ENCODE results near the gene WDR7. TPM values are rescaled to one million over a fixed set of nuclear protein-coding genes. Genes with fewer than 3 reads are reported as not detected.
"Not testable (repeated sequence)": the region's sequence is repeated elsewhere in the genome, so short reads cannot be mapped to it uniquely, and the experiment has no call there.

The WDR7 gene
- total RNA-seq, 1 experiment from 2014 or later: 20.9 TPM

DNA sequence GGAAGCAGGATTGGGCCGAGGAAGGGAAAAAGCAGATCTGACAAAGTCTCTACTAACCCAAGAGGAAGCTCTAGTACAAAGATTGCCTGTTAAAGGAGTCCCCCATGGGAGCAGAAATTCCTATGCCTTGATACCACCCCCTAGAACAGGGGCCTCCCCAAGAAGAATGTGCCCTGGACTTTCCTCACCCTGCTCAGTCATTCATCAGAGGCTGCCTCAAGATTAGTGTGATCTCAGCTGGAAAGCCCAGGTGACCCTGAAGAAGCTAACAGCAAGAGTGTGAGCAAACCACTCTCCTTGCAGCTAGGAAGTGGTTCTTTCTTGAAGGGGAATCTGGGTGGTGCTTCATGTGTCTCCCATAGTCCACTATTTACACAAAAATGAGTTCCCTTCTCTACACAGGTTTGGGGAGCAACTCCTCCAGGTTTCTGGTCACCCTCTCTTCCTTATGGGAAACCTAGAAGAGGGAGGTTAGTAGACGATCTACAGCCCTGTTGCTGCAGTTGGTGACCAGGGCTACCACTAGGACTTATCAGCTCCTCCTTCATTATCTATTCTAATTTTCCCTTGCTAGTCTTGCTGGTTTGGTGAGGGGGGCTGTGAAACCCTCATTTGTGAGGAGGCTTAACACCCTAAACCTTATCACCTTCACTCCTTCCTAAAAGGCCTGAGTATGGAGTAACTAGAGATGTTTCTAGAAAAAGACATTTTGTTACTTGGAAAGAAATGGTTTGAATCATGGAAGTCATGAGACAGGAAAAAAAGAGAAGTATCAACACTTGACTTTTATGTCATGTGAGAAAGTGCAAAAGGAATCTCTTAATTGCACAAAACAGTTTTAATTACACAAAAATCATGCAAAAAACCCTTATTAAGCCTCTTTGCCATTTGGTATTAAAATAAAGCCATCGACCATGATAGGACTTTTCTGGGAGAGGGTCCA is 2.9 kb upstream of the WDR7 start:
- H3K79me2 ChIP-seq (ENCODE audit: low read length): no peaks in the 10 kb centered on the region
- H3K9ac ChIP-seq (ENCODE audit: low read length): no peak overlapping the region
- no peaks in the 10 kb centered on the region for H4K20me1 ChIP-seq (ENCODE audit: insufficient read depth, low read depth, low read length)
- DNase-seq: no peak
- H3K4me3 ChIP-seq (ENCODE audit: low read length): no peak overlapping the region
- no peak overlapping the region for H3K4me2 ChIP-seq (ENCODE audit: low read depth, low read length, poor library complexity, severe bottlenecking)
- H3K9me3 ChIP-seq (ENCODE audit: low read length): no peaks in the 10 kb centered on the region
- H3K36me3 ChIP-seq (ENCODE audit: insufficient read depth, low read length): no peaks in the 10 kb centered on the region
- peaks cover 26% of the 10 kb centered on the region for H3K4me1 ChIP-seq (ENCODE audit: low read length)
- H2AFZ ChIP-seq (ENCODE audit: low read length): peak overlapping the region; percentile 49; the same call in 1 of the 2 replicates
- no peak overlapping the region for H3K27ac ChIP-seq (ENCODE audit: low read length)
- H3K9me2 ChIP-seq (replicated peaks; ENCODE audit: insufficient read depth, low read length): peaks cover 5% of the 10 kb centered on the region; the same call in 1 of the 2 replicates
- H3K27me3 ChIP-seq (ENCODE audit: low read length): no peaks in the 10 kb centered on the region

DNA sequence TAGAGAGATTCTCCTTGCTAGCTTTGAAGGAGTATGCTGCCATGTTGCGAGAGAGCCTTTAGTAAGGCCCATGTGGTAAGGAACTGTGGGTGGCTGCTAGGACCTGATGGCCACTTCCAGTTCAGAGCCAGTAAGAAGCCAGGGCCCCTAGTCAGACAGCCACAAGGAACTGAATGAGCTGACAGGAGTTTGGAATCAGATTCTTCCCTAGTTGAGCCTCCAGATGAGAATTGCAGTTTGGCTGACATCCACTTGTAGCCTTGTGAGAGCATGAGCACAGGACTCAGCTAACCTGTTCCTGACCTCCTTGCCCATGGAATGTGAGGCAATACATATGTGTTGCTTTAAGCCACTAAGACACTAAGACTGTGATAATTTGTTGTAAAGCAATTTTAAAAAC is 1.2 kb upstream of the WDR7 start:
- no peak overlapping the region; the same call in 1 of the 2 replicates for H2AFZ ChIP-seq (ENCODE audit: low read length)
- peak overlapping the region; percentile 84 for H3K4me2 ChIP-seq (ENCODE audit: low read depth, low read length, poor library complexity, severe bottlenecking)
- H3K27ac ChIP-seq (ENCODE audit: low read length): no peak overlapping the region
- no peaks in the 10 kb centered on the region for H3K36me3 ChIP-seq (ENCODE audit: insufficient read depth, low read length)
- H3K79me2 ChIP-seq (ENCODE audit: low read length): 0 out of 2 replicates have a peak, but pooled peaks cover 4% of the 10 kb centered on the region
- H3K9ac ChIP-seq (ENCODE audit: low read length): peak overlapping the region; percentile 89; the same call in 1 of the 2 replicates
- H3K9me2 ChIP-seq (replicated peaks; ENCODE audit: insufficient read depth, low read length): peaks cover 5% of the 10 kb centered on the region; the same call in 1 of the 2 replicates
- no peak for DNase-seq
- H4K20me1 ChIP-seq (ENCODE audit: insufficient read depth, low read depth, low read length): no peaks in the 10 kb centered on the region
- peaks cover 26% of the 10 kb centered on the region for H3K4me1 ChIP-seq (ENCODE audit: low read length)
- H3K27me3 ChIP-seq (ENCODE audit: low read length): no peaks in the 10 kb centered on the region
- peak overlapping the region; percentile 90; the same call in 1 of the 2 replicates for H3K4me3 ChIP-seq (ENCODE audit: low read length)
- no peaks in the 10 kb centered on the region for H3K9me3 ChIP-seq (ENCODE audit: low read length)

DNA sequence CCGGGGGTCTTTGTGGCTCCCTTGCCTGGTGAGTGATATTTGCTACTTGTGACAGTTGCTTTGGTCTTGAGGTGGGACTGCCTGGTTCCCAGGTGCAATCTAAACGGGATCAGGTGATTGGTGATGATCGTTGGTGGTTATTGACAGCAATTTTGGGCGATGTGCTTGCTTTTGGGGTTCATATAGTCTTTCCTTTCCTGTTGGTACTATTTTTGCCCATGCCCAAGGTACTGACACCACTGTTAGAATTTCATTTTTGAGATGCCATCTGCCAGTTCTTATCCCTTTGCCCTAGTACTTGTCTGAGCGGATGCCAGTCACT is 573 bp downstream of the WDR7 start:
- peaks cover 26% of the 10 kb centered on the region for H3K4me1 ChIP-seq (ENCODE audit: low read length)
- peak overlapping the region; percentile 89 for H3K9ac ChIP-seq (ENCODE audit: low read length)
- H3K9me3 ChIP-seq (ENCODE audit: low read length): no peaks in the 10 kb centered on the region
- H4K20me1 ChIP-seq (ENCODE audit: insufficient read depth, low read depth, low read length): peaks cover 3% of the 10 kb centered on the region; the same call in 1 of the 2 replicates
- no peaks in the 10 kb centered on the region for H3K36me3 ChIP-seq (ENCODE audit: insufficient read depth, low read length)
- no peaks in the 10 kb centered on the region for H3K27me3 ChIP-seq (ENCODE audit: low read length)
- H3K4me3 ChIP-seq (ENCODE audit: low read length): peak overlapping the region; percentile 90
- H3K4me2 ChIP-seq (ENCODE audit: low read depth, low read length, poor library complexity, severe bottlenecking): peak overlapping the region; percentile 84
- no peak for DNase-seq
- peaks cover 5% of the 10 kb centered on the region; the same call in 1 of the 2 replicates for H3K9me2 ChIP-seq (replicated peaks; ENCODE audit: insufficient read depth, low read length)
- no peak overlapping the region for H3K27ac ChIP-seq (ENCODE audit: low read length)
- peaks cover 4% of the 10 kb centered on the region; the same call in 1 of the 2 replicates for H3K79me2 ChIP-seq (ENCODE audit: low read length)
- peak overlapping the region; percentile 63; the same call in 1 of the 2 replicates for H2AFZ ChIP-seq (ENCODE audit: low read length)

DNA sequence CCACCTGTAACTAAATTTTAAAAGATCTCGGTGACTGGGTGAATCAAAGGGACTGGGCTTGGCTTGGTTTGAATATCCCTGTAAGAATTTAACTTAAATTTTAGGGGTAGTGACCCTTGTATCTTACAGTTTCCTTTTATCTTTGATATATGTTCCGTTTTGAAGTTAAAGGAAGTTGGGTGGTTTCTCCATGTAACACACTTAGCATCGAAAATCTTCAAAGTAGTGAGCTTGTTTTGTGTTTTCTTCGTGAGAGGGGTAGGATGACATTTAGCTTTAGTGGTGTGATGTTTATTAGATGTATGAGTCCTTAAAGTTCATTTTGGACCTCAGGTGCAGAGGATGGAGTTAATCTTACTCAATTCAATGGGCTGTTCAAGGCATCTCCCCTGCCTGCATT is 1.6 kb downstream of the WDR7 start:
- no peak overlapping the region for H3K27ac ChIP-seq (ENCODE audit: low read length)
- no peaks in the 10 kb centered on the region for H3K27me3 ChIP-seq (ENCODE audit: low read length)
- no peak for DNase-seq
- no peaks in the 10 kb centered on the region for H3K9me3 ChIP-seq (ENCODE audit: low read length)
- no peaks in the 10 kb centered on the region for H3K36me3 ChIP-seq (ENCODE audit: insufficient read depth, low read length)
- H3K79me2 ChIP-seq (ENCODE audit: low read length): peaks cover 4% of the 10 kb centered on the region; the same call in 1 of the 2 replicates
- no peak overlapping the region for H2AFZ ChIP-seq (ENCODE audit: low read length)
- peaks cover 5% of the 10 kb centered on the region; the same call in 1 of the 2 replicates for H3K9me2 ChIP-seq (replicated peaks; ENCODE audit: insufficient read depth, low read length)
- peaks cover 26% of the 10 kb centered on the region for H3K4me1 ChIP-seq (ENCODE audit: low read length)
- peaks cover 3% of the 10 kb centered on the region; the same call in 1 of the 2 replicates for H4K20me1 ChIP-seq (ENCODE audit: insufficient read depth, low read depth, low read length)
- peak overlapping the region; percentile 84 for H3K4me2 ChIP-seq (ENCODE audit: low read depth, low read length, poor library complexity, severe bottlenecking)
- no peak overlapping the region for H3K4me3 ChIP-seq (ENCODE audit: low read length)
- H3K9ac ChIP-seq (ENCODE audit: low read length): 0 out of 2 replicates have a peak overlapping the region, but pooled peaks have one; percentile 26

DNA sequence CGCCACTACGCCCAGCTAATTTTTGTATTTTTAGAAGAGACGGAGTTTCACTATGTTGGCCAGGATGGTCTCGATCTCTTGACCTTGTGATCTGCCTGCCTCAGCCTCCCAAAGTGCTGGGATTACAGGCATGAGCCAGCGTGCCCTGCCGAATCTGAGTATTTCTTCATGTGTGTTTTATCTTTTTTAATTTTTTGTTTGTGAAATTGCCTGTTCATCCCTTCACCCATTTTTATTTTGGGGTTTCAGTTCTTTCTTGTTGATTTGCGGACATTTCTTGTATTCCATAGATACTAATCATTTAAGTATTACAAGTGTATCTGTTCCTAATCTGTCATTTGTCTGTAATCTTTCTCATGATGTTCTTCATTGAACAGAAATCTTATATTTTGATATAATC is 3.1 kb downstream of the WDR7 start:
- H3K27ac ChIP-seq (ENCODE audit: low read length); H3K36me3 ChIP-seq (ENCODE audit: insufficient read depth, low read length); H3K9ac ChIP-seq (ENCODE audit: low read length); H3K9me2 ChIP-seq (replicated peaks; ENCODE audit: insufficient read depth, low read length); H3K4me3 ChIP-seq (ENCODE audit: low read length); H3K4me2 ChIP-seq (ENCODE audit: low read depth, low read length, poor library complexity, severe bottlenecking); H2AFZ ChIP-seq (ENCODE audit: low read length); H3K27me3 ChIP-seq (ENCODE audit: low read length); DNase-seq; H3K9me3 ChIP-seq (ENCODE audit: low read length); H4K20me1 ChIP-seq (ENCODE audit: insufficient read depth, low read depth, low read length); H3K79me2 ChIP-seq (ENCODE audit: low read length): not testable (repeated sequence)
- H3K4me1 ChIP-seq (ENCODE audit: low read length): peaks cover 26% of the 10 kb centered on the region

DNA sequence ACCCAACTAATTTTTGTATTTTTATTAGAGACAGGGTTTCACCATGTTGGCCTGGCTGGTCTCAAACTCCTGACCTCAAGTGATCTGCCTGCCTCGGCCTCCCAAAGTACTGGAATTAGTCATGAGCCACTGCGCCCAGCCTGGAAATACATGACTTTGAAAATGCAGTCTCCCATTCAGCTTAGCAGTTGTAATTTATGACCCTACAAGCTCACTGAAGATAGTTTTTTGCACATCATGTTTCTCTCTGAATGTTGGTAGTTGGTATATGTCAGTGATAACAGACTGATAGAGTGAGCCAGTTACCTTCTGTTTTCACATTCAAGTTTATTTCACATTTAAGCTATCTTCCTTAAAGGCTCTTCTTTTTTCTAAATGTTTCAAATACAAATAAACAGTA is 7.1 kb downstream of the WDR7 start:
- no peaks in the 10 kb centered on the region for H3K9me3 ChIP-seq (ENCODE audit: low read length)
- no peak overlapping the region for H3K9ac ChIP-seq (ENCODE audit: low read length)
- H3K27me3 ChIP-seq (ENCODE audit: low read length): no peaks in the 10 kb centered on the region
- H3K4me3 ChIP-seq (ENCODE audit: low read length): no peak overlapping the region
- H3K4me2 ChIP-seq (ENCODE audit: low read depth, low read length, poor library complexity, severe bottlenecking): no peak overlapping the region
- H3K9me2 ChIP-seq (replicated peaks; ENCODE audit: insufficient read depth, low read length): no peaks in the 10 kb centered on the region
- H3K79me2 ChIP-seq (ENCODE audit: low read length): peaks cover 4% of the 10 kb centered on the region; the same call in 1 of the 2 replicates
- DNase-seq: no peak
- no peak overlapping the region for H2AFZ ChIP-seq (ENCODE audit: low read length)
- peaks cover 3% of the 10 kb centered on the region; the same call in 1 of the 2 replicates for H3K4me1 ChIP-seq (ENCODE audit: low read length)
- H3K27ac ChIP-seq (ENCODE audit: low read length): no peak overlapping the region
- H3K36me3 ChIP-seq (ENCODE audit: insufficient read depth, low read length): no peaks in the 10 kb centered on the region
- peaks cover 20% of the 10 kb centered on the region; the same call in 1 of the 2 replicates for H4K20me1 ChIP-seq (ENCODE audit: insufficient read depth, low read depth, low read length)

DNA sequence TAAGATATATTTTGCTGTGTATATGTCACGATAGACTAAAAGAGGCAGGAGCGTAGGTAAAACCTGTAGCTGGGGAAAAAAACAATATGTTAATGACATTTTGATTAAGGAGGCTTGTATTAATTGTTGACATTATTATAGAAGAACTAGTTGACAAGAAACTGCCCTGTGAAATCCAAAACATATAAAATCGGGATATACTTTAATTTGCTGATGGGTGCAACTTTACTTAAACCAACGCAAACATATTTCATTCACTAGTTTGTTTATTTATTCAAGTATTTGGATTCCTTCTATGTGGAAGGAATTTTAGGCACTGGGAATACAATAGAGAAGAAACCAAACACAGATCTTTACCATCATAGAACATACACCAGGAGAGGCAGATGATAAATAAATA is 8.0 kb downstream of the WDR7 start:
- no peaks in the 10 kb centered on the region for H3K27me3 ChIP-seq (ENCODE audit: low read length)
- no peak overlapping the region for H3K27ac ChIP-seq (ENCODE audit: low read length)
- H3K4me3 ChIP-seq (ENCODE audit: low read length): no peak overlapping the region
- H3K4me2 ChIP-seq (ENCODE audit: low read depth, low read length, poor library complexity, severe bottlenecking): no peak overlapping the region
- H3K9me3 ChIP-seq (ENCODE audit: low read length): no peaks in the 10 kb centered on the region
- no peak overlapping the region for H2AFZ ChIP-seq (ENCODE audit: low read length)
- H4K20me1 ChIP-seq (ENCODE audit: insufficient read depth, low read depth, low read length): peaks cover 20% of the 10 kb centered on the region; the same call in 1 of the 2 replicates
- H3K9ac ChIP-seq (ENCODE audit: low read length): no peak overlapping the region
- H3K36me3 ChIP-seq (ENCODE audit: insufficient read depth, low read length): no peaks in the 10 kb centered on the region
- H3K9me2 ChIP-seq (replicated peaks; ENCODE audit: insufficient read depth, low read length): no peaks in the 10 kb centered on the region
- no peak for DNase-seq
- H3K79me2 ChIP-seq (ENCODE audit: low read length): no peaks in the 10 kb centered on the region; the same call in 1 of the 2 replicates
- peaks cover 3% of the 10 kb centered on the region; the same call in 1 of the 2 replicates for H3K4me1 ChIP-seq (ENCODE audit: low read length)

DNA sequence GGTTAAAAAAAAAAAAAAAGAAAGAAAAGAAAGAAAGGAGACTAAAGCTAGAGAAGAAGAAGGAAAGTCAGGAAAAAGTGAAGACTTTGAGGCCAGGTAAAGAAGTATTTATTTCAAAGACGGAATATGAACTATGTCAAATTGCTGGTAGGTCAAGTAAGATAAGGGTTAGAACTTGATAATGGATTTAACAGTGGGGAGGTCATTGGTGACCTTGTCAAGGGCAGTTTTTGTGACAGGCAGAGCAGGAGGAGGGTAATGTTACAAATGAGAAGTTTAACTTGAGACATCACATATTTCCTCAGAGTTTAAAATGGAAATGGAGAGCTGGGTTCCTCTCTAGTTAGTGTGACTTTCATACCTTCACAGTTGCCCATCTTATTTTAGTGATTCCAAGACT is 9.5 kb downstream of the WDR7 start:
- H3K79me2 ChIP-seq (ENCODE audit: low read length): no peaks in the 10 kb centered on the region; the same call in 1 of the 2 replicates

More for the DNA sequence above, 9.5 kb downstream of the WDR7 start:
- DNase-seq: no peak
- no peak overlapping the region for H3K4me3 ChIP-seq (ENCODE audit: low read length)
- H3K4me2 ChIP-seq (ENCODE audit: low read depth, low read length, poor library complexity, severe bottlenecking): no peak overlapping the region
- no peaks in the 10 kb centered on the region for H3K36me3 ChIP-seq (ENCODE audit: insufficient read depth, low read length)
- H4K20me1 ChIP-seq (ENCODE audit: insufficient read depth, low read depth, low read length): peaks cover 17% of the 10 kb centered on the region; the same call in 1 of the 2 replicates
- no peaks in the 10 kb centered on the region for H3K9me2 ChIP-seq (replicated peaks; ENCODE audit: insufficient read depth, low read length)
- H3K4me1 ChIP-seq (ENCODE audit: low read length): peaks cover 3% of the 10 kb centered on the region; the same call in 1 of the 2 replicates
- H3K27ac ChIP-seq (ENCODE audit: low read length): no peak overlapping the region
- no peaks in the 10 kb centered on the region for H3K27me3 ChIP-seq (ENCODE audit: low read length)
- H2AFZ ChIP-seq (ENCODE audit: low read length): no peak overlapping the region
- no peaks in the 10 kb centered on the region for H3K9me3 ChIP-seq (ENCODE audit: low read length)
- H3K9ac ChIP-seq (ENCODE audit: low read length): no peak overlapping the region

Measured in Karpas-422 (cell line).